IPS-NIHi11 (cell line): ENCODE data around the gene C14orf119.

Experiments
- DNase-seq: peaks from one replicate; pipeline ENCODE4 v3.0.0; 2012; ENCODE audit warnings: mixed read lengths, low spot score

Gene C14orf119

GRCh38 chr14:23095196-23096108 lies at the start of gene C14orf119:
TSS of gene C14orf119 (plus strand) at chr14:23095505. CDS start at chr14:23097659, 2,154 bp downstream.
- peak; percentile 99 for DNase-seq

DNA sequence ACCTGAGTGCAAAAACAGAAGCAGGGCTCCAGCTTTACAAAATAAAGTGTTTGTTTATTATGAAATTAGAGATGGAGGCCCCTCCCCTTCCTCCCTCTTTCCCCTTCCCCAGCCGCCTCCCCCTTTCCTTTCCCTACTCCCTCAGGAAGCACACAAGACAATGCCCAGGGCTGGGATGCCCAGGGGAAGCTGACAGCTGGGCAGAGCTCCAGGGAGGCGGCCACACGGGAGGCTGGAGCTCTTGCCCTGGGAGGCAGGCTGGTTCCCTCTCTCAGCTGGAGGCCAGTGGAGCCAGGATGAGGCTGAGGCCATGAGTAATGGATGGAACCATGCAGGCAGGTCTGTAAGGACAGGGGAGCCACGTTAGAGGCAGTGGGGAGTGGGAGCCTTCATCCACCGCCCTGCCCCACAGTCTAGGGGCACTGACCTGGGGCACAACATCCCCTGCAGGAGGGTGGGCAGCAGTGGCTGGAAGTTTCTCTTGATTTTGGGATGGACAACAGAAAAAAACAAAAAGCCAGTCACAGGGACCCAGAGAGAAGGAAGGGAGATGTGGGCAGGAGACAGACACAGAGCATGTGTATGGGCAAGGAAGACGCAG lies 48.2 kb upstream of the C14orf119 start:
- DNase-seq: no peak

DNA sequence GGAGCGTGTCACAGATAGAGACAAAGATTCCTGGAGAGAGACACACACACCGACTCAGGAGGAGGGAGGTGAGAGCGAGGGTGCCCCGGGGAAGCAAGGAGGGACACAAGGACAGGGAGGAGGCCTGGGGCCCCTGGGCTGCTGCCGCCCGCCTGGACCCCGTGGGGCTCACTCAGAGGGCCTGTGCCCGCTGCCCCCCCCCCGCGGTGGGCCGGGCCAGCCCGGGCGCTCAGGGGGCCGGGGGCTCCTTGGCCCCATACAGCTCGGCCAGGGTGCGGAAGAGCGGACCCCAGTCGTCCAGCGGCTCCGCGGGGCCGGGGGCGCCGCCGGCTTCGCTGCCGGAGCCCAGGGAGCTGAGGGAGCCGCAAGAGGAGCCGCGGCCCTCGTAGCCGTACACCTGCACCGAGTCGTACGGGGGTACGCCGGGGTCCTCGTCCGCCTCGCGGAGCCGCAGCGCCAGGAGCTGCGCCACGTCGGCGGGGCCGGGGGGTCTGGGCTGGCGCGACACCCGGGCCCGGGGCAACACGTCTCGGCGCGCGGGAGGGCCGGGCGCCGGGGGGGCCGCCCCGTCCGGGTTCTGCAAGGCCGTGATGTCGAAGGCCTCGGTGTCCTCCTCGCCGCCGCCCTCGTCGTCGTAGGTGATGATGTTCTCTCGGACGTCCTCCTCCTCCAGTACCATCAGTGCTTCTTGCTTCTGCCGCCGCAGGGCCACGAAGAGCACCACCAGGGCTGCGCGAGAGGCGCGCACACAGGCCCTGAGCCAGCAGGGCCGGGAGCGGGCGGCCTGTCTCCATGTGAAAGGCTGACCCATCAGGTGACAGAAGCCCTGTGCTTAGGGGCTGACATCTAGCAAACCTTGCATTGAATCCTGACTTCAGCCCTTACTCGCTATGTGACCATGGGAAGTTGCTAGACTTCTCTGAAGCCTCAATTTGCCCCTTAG lies 47.3 kb upstream of the C14orf119 start:
- DNase-seq: no peak

- no peak for DNase-seq
Observed at GRCh38 chr14:23049011-23049410, 46.3 kb upstream of the C14orf119 start.

DNA sequence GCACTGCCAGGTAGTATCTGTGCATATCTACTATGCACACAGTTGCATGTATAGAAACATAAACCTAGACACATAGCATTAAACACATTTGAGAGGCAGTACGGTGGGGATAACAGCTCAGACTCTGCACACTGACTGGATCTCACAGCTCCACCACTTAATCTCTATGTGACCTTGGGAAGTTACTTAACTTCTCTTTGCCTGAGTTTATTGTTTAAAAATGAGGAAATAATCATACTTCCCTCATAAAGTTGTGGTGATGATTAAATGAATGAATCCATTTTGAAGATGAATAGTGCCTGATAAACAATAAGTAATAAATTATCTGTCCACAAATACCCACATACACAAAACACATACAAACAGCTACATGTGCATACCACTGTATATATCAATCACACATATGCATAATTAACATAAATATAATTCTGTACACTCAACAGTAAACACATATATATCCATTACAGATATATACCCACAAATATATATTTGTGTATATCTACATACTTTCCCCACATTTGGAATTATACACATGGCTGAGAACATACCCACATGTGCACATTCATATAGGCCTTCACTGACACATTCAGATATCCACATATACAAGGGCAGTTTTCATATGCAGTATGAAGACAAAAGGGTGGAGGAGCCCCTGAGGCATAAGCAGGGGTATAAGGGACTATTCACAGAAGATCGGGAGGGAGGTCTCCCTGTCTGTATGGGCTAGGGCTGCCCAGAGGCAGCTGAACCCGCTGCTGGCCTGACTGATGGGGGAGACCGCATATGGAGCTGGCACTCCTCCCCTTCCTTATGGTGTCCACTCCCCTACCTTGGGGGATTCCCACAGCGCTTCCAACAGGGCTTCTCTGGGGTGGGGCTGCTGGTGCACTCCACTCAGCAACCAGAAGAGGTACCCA lies 43.9 kb upstream of the C14orf119 start:
- no peak for DNase-seq

GRCh38 chr14:23052182-23052623 lies 43.1 kb upstream of the C14orf119 start:
- DNase-seq: no peak

GRCh38 chr14:23052671-23053070 lies 42.6 kb upstream of the C14orf119 start:
- DNase-seq: no peak

DNA sequence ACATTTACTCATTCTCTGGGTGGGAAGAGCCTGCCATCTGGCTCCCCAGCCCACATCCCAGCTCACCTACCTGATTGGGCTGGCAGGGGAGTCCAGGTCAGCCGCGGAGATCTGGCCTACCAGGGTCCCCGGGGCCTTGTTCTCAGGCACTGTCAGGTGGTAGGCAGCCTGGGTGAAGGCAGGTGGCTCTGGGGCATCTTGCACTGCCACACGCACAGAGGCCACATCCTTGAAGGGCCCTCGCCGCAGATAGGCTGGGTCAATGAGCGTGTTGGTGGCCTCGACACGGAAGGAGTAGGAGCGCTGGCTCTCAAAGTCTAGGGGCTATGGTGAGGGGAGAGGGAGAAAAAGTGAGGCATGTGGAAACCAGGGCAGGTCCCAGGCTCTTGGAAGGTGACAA lies 41.9 kb upstream of the C14orf119 start:
- DNase-seq: no peak

DNA sequence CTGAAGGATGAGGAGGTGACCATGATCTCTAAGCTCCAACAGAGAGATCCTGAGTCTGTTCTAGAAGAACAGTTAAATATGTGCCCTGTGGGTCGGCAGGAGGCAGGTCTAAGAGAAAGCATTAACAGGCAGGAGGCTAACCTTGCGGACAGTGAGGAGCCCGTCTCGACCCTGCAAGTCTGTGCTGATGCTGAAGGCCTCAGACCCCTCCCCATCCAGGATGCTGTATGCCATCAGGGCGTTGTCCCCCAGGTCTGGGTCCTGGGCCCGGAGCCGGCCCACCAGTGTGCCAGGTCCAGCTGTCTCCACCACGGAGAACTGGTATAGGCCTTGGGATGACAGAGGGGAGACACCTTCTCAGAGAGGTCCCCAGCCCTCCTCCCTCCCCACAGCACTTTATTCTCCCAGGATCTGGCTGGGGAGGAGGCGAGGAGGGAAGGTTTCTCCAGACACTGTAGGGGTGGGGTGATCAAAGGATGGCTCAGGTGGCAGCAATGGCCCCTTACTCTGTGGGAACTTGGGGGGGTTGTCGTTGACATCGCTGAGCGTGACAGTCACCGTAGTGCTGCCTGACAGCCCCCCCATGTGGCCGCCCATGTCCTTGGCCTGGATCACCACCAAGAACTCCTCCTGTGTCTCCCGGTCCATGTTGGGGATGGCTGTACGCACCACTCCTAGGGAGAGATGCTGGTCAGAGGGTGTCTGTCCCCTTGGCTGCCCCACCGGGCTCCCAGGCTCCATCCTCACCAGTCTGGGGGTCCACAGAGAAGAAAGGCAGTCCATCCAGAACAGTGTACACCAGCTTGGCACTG lies 41.1 kb upstream of the C14orf119 start:
- DNase-seq: peak; percentile 58

- DNase-seq: no peak
Observed at GRCh38 chr14:23055147-23055550, 40.2 kb upstream of the C14orf119 start.

- DNase-seq: no peak
Observed at GRCh38 chr14:23055621-23056144, 39.6 kb upstream of the C14orf119 start.

DNA sequence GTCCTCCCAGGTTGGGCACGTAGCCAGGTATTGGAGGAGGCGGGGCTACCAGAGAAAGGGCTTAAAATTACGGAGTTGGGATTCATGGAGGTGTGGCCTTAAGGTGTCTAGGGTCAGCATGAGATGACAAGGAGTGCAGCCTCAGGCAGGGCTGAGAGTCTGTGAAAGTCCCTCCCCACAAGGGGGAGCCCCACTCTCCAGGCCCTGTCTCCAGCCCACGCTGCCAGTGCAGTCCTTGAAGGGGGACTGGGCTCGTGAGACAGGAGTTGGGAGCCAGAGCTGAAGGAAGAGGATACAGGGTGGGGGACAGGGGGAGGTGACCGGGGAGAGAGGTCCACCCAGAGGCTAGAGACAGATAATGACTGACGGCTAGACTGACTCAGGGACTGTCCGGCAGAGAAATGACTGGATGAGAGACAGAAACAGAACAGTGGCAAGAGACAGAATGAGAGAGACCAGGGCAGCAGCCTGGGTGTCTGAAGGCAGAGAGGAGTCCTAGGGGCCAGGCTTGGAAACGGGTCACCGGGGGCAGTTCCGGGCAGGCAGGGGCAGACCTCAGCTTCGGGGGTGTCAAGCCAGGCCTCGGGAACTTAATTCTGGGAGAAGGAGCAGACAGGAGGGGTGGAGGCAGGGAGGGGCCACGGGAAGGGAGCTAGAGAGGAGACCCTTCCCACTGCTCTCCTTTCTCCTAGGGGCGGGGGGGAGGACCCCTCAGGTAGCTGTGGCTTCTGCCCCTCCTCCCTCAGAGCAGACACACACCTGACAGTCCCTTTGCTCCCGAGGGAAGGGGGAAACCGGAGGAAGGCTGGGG lies 39.0 kb upstream of the C14orf119 start:
- peak; percentile 89 for DNase-seq

DNA sequence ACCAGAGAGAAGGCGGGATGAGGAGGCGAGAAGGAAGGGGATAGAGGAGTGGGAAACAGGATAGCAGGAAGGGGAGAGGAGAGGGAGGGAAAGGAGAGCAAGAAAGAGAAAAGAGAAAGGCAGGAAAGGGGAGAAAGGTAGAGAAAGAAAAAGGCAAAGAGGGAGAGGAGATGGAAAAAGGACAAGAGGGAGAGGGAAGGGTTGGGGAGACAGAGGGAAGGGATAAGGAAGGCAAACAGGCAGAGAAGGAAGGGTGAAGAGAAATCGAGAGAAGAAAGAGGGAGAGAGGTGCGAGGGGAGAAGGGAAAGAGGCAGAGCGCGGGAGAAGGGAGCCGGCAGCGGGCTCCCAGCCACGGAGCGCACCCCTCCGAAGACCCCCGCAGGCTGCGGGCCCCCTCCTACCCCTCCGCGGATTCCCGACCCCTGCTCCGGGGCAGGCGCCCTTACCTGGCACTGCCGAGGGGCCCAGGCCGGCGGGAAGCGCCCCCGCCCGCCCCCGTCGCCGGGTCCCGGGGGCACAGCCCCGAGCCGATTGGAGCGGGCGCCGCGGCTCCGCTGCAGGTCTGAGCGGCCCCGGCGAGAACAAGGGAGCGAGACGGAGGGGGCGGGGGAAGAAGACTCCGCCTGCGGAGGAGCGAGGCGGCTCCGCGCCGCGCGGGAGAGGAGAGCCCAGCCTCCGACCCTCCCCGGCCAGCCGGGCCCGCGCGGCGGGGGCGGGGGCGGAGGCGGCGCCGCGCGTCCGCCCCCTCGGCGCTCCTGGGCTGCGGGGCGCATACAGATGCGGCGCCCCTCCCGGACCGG lies 38.1 kb upstream of the C14orf119 start, which contains the start of gene CDH24:
CDH24 (minus strand) TSS at position 565 of the 801 bp plus-strand sequence. CDS start 1,787 bp downstream, outside the sequence.
- peak; percentile 87 for DNase-seq

DNA sequence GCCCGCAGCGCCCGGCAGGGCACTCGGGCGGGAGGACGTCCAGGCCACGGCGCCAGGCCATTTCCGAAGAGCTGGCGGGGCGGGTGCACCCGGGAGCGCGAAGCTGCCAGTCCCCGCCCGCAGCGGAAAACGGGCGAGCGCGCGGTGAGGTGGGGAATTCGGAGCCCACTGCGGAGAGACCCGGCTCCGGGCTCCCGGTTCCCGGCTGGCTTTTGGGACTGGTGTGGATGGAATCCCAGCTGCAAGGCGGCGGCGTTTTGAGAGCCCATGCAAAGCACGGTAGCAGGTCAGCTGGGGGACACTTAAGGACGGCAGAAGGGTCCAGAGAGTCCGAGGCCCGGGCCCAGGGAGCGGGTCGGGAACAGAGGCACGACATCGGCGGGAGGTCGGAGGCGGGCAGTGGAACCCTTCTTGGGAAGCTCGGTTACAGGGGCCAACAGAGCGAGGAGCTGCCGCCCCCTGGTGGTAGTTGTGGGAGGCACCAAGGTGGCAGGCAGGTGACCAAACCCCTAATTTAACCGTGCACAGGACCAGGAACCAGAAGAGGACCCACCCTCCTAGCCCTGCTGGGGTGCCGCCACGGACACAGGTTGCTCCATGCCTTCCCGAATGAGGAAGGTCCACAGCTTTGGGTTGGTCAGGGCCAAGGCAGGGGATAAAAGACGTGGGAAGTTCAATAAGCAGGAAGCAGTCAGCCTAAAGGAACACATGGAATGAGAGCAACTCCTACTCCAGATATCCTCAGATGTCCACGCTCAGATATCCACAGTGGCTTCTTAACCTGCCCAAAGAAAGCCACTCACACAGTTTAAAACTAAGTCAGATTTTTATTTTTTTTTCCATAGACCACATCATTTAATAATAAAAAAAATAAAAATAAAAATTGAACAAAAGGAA lies 37.3 kb upstream of the C14orf119 start:
- DNase-seq: peak; percentile 90

GRCh38 chr14:23058654-23059504 lies 36.4 kb upstream of the C14orf119 start:
- DNase-seq: no peak
